ENCODE data around the gene PARD3B. TPM values are rescaled to one million over a fixed set of nuclear protein-coding genes. Genes with fewer than 3 reads are reported as not detected.

PARD3B gene
- total RNA-seq, 1 experiment from 2014 or later: 10.1 TPM

DNA sequence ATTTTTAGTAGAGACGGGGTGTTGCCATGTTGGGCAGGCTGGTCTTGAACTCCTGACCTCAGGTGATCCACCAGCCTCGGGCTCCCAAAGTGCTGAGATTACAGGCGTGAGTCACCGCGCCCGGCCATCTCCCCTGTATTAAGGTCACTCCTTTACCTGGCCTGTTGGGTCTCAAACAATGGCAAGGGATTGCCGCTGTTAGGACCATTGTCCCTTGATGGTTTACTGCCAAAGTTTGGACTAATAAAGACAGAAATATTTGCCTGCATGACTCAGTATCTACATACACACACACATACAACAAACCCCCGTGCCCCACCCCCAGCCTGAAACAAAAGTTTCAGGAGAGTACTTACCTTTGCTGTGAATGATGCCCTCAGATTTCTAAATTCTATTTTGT, 16.5 kb downstream of the PARD3B start:
- BruUV-seq (replicated peaks): no TSS peak
- no peak overlapping the region for H3K27ac Mint-ChIP-seq (ENCODE audit: unreplicated experiment)
- no peak overlapping the region for H3K4me3 Mint-ChIP-seq (ENCODE audit: low read depth, unreplicated experiment)
- H3K9me3 Mint-ChIP-seq (ENCODE audit: low read depth, unreplicated experiment): peaks cover 5% of the 10 kb centered on the region
- H3K27me3 Mint-ChIP-seq (ENCODE audit: unreplicated experiment): no peaks in the 10 kb centered on the region
- H3K4me1 Mint-ChIP-seq (ENCODE audit: low read depth, unreplicated experiment): peaks cover 17% of the 10 kb centered on the region
- intact Hi-C loops (cut with micrococcal nuclease; ENCODE audit: unreplicated experiment): no loop called here
- H3K36me3 Mint-ChIP-seq (ENCODE audit: insufficient read depth, unreplicated experiment): no peaks in the 10 kb centered on the region
- CTCF ChIA-PET: no interaction called here
- TF ChIP-seq, protein P1, sequence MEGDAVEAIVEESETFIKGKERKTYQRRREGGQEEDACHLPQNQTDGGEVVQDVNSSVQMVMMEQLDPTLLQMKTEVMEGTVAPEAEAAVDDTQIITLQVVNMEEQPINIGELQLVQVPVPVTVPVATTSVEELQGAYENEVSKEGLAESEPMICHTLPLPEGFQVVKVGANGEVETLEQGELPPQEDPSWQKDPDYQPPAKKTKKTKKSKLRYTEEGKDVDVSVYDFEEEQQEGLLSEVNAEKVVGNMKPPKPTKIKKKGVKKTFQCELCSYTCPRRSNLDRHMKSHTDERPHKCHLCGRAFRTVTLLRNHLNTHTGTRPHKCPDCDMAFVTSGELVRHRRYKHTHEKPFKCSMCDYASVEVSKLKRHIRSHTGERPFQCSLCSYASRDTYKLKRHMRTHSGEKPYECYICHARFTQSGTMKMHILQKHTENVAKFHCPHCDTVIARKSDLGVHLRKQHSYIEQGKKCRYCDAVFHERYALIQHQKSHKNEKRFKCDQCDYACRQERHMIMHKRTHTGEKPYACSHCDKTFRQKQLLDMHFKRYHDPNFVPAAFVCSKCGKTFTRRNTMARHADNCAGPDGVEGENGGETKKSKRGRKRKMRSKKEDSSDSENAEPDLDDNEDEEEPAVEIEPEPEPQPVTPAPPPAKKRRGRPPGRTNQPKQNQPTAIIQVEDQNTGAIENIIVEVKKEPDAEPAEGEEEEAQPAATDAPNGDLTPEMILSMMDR (IDR thresholded peaks at IDR 0.05; ENCODE audit: unreplicated experiment): no peak
- peak; percentile 12 for DNase-seq

DNA sequence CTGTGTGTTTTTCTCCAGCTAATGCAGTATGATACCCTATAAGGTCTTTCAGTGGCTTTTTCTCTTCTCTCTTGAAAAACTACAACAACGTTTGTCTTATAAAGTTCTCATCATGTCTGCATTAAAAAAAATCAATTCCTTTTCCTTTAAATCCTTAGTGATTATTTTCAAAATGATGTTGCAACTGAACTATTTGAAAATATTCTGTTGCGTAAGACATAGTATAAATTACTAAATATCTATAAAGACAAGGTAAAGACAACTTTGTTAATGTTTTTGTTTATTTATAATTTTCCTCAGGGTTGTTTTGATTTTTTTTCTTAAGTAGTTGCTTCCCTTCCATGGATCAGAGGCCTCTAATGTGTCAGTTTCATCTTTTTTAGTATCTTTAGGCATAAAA, 21.2 kb downstream of the PARD3B start:
- no peak for DNase-seq
- no TSS peak for BruUV-seq (replicated peaks)
- H3K4me3 Mint-ChIP-seq (ENCODE audit: low read depth, unreplicated experiment): no peak overlapping the region
- CTCF ChIA-PET: no interaction called here
- H3K9me3 Mint-ChIP-seq (ENCODE audit: low read depth, unreplicated experiment): no peaks in the 10 kb centered on the region
- TF ChIP-seq, protein P1 (IDR thresholded peaks at IDR 0.05; ENCODE audit: unreplicated experiment): no peak
- H3K27me3 Mint-ChIP-seq (ENCODE audit: unreplicated experiment): no peaks in the 10 kb centered on the region
- no peaks in the 10 kb centered on the region for H3K36me3 Mint-ChIP-seq (ENCODE audit: insufficient read depth, unreplicated experiment)
- intact Hi-C loops (cut with micrococcal nuclease; ENCODE audit: unreplicated experiment): no loop called here
- peaks cover 2% of the 10 kb centered on the region for H3K4me1 Mint-ChIP-seq (ENCODE audit: low read depth, unreplicated experiment)
- no peak overlapping the region for H3K27ac Mint-ChIP-seq (ENCODE audit: unreplicated experiment)

DNA sequence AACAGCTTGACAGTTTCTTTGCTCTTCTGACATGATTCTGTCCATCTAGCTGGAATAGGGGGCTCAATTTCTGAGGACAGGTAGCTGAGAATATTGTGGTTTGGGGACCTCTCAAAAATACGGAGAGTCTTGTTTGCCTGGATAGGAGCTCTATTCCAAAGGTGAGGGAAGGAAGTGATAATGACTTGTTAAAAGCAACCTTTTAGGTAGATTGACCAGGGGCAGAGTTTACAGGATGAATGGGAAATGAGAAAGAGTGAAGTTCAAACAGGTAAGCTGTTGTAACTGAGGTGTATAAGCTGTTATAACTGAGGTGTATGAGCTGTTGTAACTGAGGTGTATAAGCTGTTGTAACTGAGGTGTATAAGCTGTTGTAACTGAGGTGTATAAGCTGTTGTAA, 25.1 kb downstream of the PARD3B start:
- CTCF ChIA-PET: no interaction called here
- H3K27ac Mint-ChIP-seq (ENCODE audit: unreplicated experiment): no peak overlapping the region
- intact Hi-C loops (cut with micrococcal nuclease; ENCODE audit: unreplicated experiment): no loop called here
- H3K4me1 Mint-ChIP-seq (ENCODE audit: low read depth, unreplicated experiment): no peaks in the 10 kb centered on the region
- DNase-seq: no peak
- H3K9me3 Mint-ChIP-seq (ENCODE audit: low read depth, unreplicated experiment): no peaks in the 10 kb centered on the region
- TF ChIP-seq, protein P1 (IDR thresholded peaks at IDR 0.05; ENCODE audit: unreplicated experiment): no peak
- H3K4me3 Mint-ChIP-seq (ENCODE audit: low read depth, unreplicated experiment): no peak overlapping the region
- BruUV-seq (replicated peaks): no TSS peak
- H3K36me3 Mint-ChIP-seq (ENCODE audit: insufficient read depth, unreplicated experiment): no peaks in the 10 kb centered on the region
- H3K27me3 Mint-ChIP-seq (ENCODE audit: unreplicated experiment): no peaks in the 10 kb centered on the region

DNA sequence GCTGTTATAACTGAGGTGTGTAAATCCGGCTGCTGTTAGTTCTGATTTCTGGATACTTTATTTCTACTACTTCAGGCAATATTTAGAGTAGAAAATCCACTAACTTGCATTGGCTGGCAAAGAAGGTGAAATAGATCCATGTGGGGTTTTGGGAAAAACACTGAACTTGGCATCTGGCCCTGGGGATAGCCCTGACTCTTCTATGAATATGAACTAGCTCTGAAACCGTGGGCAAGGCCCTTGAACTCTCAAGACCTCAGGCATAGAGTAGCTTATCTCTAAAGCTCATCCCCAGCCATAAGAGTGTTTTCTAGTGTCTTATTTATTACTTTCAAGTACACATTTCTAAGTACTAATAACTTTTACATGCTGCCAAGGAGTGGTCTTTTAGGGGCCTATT, 25.8 kb downstream of the PARD3B start:
- DNase-seq: no peak
- CTCF ChIA-PET: interaction anchor here (0.5 kb wide), 1 partner anchor 819 kb away, joined by 3 read pairs; no protein-coding TSS in a partner anchor

More for the DNA sequence above, 25.8 kb downstream of the PARD3B start:
- TF ChIP-seq, protein P1 (IDR thresholded peaks at IDR 0.05; ENCODE audit: unreplicated experiment): no peak
- Mint-ChIP-seq H3K4me3 (ENCODE audit: low read depth, unreplicated experiment) (no peak overlapping the region), H3K27me3 (ENCODE audit: unreplicated experiment) (no peaks in the 10 kb centered on the region), H3K27ac (ENCODE audit: unreplicated experiment) (no peak overlapping the region), H3K4me1 (ENCODE audit: low read depth, unreplicated experiment) (no peaks in the 10 kb centered on the region), H3K9me3 (ENCODE audit: low read depth, unreplicated experiment) (no peaks in the 10 kb centered on the region), H3K36me3 (ENCODE audit: insufficient read depth, unreplicated experiment) (no peaks in the 10 kb centered on the region)
- no TSS peak for BruUV-seq (replicated peaks)
- intact Hi-C loops (cut with micrococcal nuclease; ENCODE audit: unreplicated experiment): no loop called here
